Measurements from ENCODE around the gene LRRC75A. TPM values are rescaled to one million over a fixed set of nuclear protein-coding genes. Genes with fewer than 3 reads are reported as not detected.
A peak's percentile ranks its signal among the peaks of the same experiment; 100 is the strongest.
"Not testable (repeated sequence)": the region's sequence is repeated elsewhere in the genome, so short reads cannot be mapped to it uniquely, and the experiment has no call there.

The LRRC75A gene
- total RNA-seq, 1 experiment from 2014 or later, result 22.9 TPM

GRCh38 chr17:16529906-16530305, 37.9 kb upstream of the LRRC75A start (continued):
- TF ChIP-seq IRF1 (CRISPR knock-in tag; IDR thresholded peaks at IDR 0.05) (no peak), ETV6 (CRISPR knock-in tag; IDR thresholded peaks at IDR 0.05) (no peak), GRHL2 (CRISPR knock-in tag; IDR thresholded peaks at IDR 0.05; ENCODE audit: insufficient replicate concordance, severe bottlenecking) (no peak), RELA (CRISPR knock-in tag; IDR thresholded peaks at IDR 0.05; ENCODE audit: borderline replicate concordance) (no peak), CREB1 (CRISPR knock-in tag; IDR thresholded peaks at IDR 0.05) (no peak), TP53 (CRISPR knock-in tag; IDR thresholded peaks at IDR 0.05) (no peak)

- Mint-ChIP-seq H3K4me1 (no peaks in the 10 kb centered on the region), H3K27ac (no peak overlapping the region), H3K36me3 (no peaks in the 10 kb centered on the region), H3K9me3 (no peaks in the 10 kb centered on the region; the same call in 1 of the 2 replicates), H3K27me3 (ENCODE audit: low read depth) (peaks cover 34% of the 10 kb centered on the region), H3K4me3 (no peak overlapping the region)
- ATAC-seq, result no peak
- no peak for DNase-seq (ENCODE audit: low spot score)
- POLR2A ChIA-PET, result no interaction called here
- TF ChIP-seq ERG (CRISPR knock-in tag; IDR thresholded peaks at IDR 0.05), result no peak
- CTCF ChIA-PET, result no interaction called here
These were observed 35.3 kb upstream of the LRRC75A start for GRCh38 chr17:16527298-16527697.

- H3K4me3 Mint-ChIP-seq; H3K9me3 Mint-ChIP-seq; H3K4me1 Mint-ChIP-seq; H3K36me3 Mint-ChIP-seq; POLR2A ChIA-PET; DNase-seq (ENCODE audit: low spot score); H3K27ac Mint-ChIP-seq: not testable (repeated sequence)
- H3K27me3 Mint-ChIP-seq (ENCODE audit: low read depth), result peaks cover 33% of the 10 kb centered on the region
- peak; percentile 34 for ATAC-seq
- CTCF ChIA-PET, result interaction anchor here (0.6 to 2.5 kb wide), 17 partner anchors 9 to 228 kb away, joined by 3 to 13 read pairs (median 4); partner anchors contain the start of genes CCDC144A and LRRC75A
These were observed 33.6 kb upstream of the LRRC75A start for GRCh38 chr17:16525556-16525955.

GRCh38 chr17:16521070-16521727, 29.2 kb upstream of the LRRC75A start:
- ChIA-PET CTCF (interaction anchor here (0.5 to 8.8 kb wide), 39 partner anchors 9 to 158 kb away, joined by 3 to 204 read pairs (median 5); partner anchors contain the start of genes LRRC75A and UBB), POLR2A (interaction anchor here (1.2 kb wide), 1 partner anchor 77 kb away, joined by 3 read pairs; no protein-coding TSS in a partner anchor)
- DNase-seq (ENCODE audit: low spot score) (peak; percentile 64), ATAC-seq (peak; percentile 87)
- peaks cover 20% of the 10 kb centered on the region for H3K27me3 Mint-ChIP-seq (ENCODE audit: low read depth)
- no peaks in the 10 kb centered on the region for H3K36me3 Mint-ChIP-seq
- H3K9me3 Mint-ChIP-seq, result no peaks in the 10 kb centered on the region; the same call in 1 of the 2 replicates
- H3K4me3 Mint-ChIP-seq, result no peak overlapping the region
- peaks cover 14% of the 10 kb centered on the region for H3K4me1 Mint-ChIP-seq
- TF ChIP-seq ETV6 (CRISPR knock-in tag; IDR thresholded peaks at IDR 0.05) (peak; percentile 32; the same call in 1 of the 2 replicates), SMAD3 (CRISPR knock-in tag; IDR thresholded peaks at IDR 0.05; ENCODE audit: borderline replicate concordance) (no peak), RORB (CRISPR knock-in tag; IDR thresholded peaks at IDR 0.05) (no peak), GRHL2 (CRISPR knock-in tag; IDR thresholded peaks at IDR 0.05; ENCODE audit: insufficient replicate concordance, severe bottlenecking) (no peak), ESRRA (CRISPR knock-in tag; IDR thresholded peaks at IDR 0.05; ENCODE audit: borderline replicate concordance) (no peak), AFF4 (CRISPR knock-in tag; IDR thresholded peaks at IDR 0.05; ENCODE audit: borderline replicate concordance) (no peak), NFYB (CRISPR knock-in tag; conservative IDR thresholded peaks at IDR 0.05; ENCODE audit: low read depth) (no peak), CTCF (IDR thresholded peaks at IDR 0.05) (peak; percentile 68)
- H3K27ac Mint-ChIP-seq, result no peak overlapping the region
